Transverse colon (tissue), 4 donors: ENCODE measurements around the gene MAP3K8.

Source experiments
- EP300 ChIP-seq: sonication (generic); formaldehyde crosslinking; IDR thresholded peaks from one replicate; pipeline ENCODE4 v1.6.1; 2017; ENCODE audit warnings: antibody characterized with exemption, low read depth
- POLR2AphosphoS5 ChIP-seq, 3 donors: sonication (generic); formaldehyde crosslinking; IDR thresholded peaks; one replicate each; pipeline ENCODE4 v1.6.1; 2016; ENCODE audit warnings: antibody characterized with exemption in 3 of 3
- TF ChIP-seq, protein P1 (sequence below), 5 experiments: fragments of 200-600 bp in 3 of 5; fragments of 450-650 bp in 2 of 5; sonication (generic) in 3 of 5; IDR thresholded peaks; 1 replicate in 2 of 5; 2 replicates in 3 of 5; pipeline ENCODE4 v1.5.1; 2016 to 2017; ENCODE audit warnings: antibody characterized with exemption in 5 of 5, inconsistent platforms in 3 of 5, mild to moderate bottlenecking in 2 of 5, moderate library complexity in 1 of 5

DNA sequence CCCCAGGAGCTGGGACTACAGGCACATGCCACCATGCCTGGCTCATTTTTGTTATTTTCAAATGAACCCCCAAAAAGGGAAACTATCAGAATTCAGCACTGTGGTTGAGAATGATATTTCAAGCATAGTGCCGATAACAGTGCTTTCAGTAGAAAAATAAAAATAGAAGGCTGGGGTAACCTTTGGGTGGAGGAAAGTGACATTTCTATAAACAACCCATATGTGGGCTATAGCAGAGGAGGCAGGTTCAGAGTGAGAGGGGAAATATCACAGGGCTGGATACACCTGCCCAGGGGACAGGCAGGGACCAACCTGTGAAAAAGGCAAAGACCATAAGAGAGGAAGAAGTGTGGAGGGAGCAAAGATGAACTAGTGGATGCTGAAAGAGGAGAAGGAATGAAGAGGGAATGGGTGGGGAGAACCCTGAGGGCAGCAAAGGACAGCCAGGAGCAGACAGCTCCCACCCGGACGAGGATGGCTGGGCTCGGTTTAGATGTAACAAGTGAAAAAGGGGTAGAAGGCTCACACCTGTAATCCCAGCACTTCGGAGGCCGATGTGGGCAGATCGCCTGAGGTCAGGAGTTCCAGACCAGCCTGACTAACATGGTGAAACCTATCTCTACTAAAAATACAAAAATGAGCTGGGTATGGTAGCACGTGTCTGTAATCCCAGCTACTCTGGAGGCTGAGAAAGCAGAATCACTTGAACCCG lies 56.5 kb downstream of the MAP3K8 start:
- TF ChIP-seq, protein P1, sequence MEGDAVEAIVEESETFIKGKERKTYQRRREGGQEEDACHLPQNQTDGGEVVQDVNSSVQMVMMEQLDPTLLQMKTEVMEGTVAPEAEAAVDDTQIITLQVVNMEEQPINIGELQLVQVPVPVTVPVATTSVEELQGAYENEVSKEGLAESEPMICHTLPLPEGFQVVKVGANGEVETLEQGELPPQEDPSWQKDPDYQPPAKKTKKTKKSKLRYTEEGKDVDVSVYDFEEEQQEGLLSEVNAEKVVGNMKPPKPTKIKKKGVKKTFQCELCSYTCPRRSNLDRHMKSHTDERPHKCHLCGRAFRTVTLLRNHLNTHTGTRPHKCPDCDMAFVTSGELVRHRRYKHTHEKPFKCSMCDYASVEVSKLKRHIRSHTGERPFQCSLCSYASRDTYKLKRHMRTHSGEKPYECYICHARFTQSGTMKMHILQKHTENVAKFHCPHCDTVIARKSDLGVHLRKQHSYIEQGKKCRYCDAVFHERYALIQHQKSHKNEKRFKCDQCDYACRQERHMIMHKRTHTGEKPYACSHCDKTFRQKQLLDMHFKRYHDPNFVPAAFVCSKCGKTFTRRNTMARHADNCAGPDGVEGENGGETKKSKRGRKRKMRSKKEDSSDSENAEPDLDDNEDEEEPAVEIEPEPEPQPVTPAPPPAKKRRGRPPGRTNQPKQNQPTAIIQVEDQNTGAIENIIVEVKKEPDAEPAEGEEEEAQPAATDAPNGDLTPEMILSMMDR (IDR thresholded peaks at IDR 0.05) = no peak
- TF ChIP-seq POLR2AphosphoS5 (IDR thresholded peaks at IDR 0.05) = no peak
- TF ChIP-seq EP300 = no peak
